ENCODE data around the gene SH3D21. TPM values are rescaled to one million over a fixed set of nuclear protein-coding genes. Genes with fewer than 3 reads are reported as not detected.
A peak's percentile ranks its signal among the peaks of the same experiment; 100 is the strongest.

The SH3D21 gene
- total RNA-seq, 3 donors from 2014 or later (not counting 1 experiment from before 2014, with no cell fraction given) = 1.9 to 2.6 (median 2.5) TPM

GRCh38 chr1:36367798-36368197 lies 61.6 kb downstream of the SH3D21 start:
- no peak overlapping the region for H3K4me3 Mint-ChIP-seq
- H3K9me3 ChIP-seq (ENCODE audit: control insufficient read depth, insufficient read depth, low read length) = no peaks in the 10 kb centered on the region
- ATAC-seq (no peak), DNase-seq (no peak)
- no peak overlapping the region for H3K27ac ChIP-seq (ENCODE audit: low read length)
- H3K4me1 Mint-ChIP-seq = peaks cover 27 to 49% of the 10 kb centered on the region in 2 donors
- peaks cover 53% of the 10 kb centered on the region for H3K4me1 ChIP-seq (ENCODE audit: control insufficient read depth, insufficient read depth, low read length)
- H3K27me3 Mint-ChIP-seq (ENCODE audit: low read depth in 2 of 2) = no peaks in the 10 kb centered on the region
- no peaks in the 10 kb centered on the region for H3K9me3 Mint-ChIP-seq
- intact Hi-C loops (cut with micrococcal nuclease) = loop anchor here (5.0 kb wide), 3 partner anchors 35 to 60 kb away; partner anchors contain the start of genes EVA1B and SH3D21
- no peaks in the 10 kb centered on the region for H3K36me3 Mint-ChIP-seq
- H3K4me3 ChIP-seq (ENCODE audit: low read length) = no peak overlapping the region
- no peak for TF ChIP-seq CTCF (IDR thresholded peaks at IDR 0.05)
- peaks cover 14% of the 10 kb centered on the region for H3K36me3 ChIP-seq (ENCODE audit: control insufficient read depth, insufficient read depth, low read length)
- WGBS (ENCODE audit: insufficient coverage) = 97% methylated on average over 4 of the region's 4 CpGs
- H3K27me3 ChIP-seq (ENCODE audit: control insufficient read depth, insufficient read depth, low read length) = no peaks in the 10 kb centered on the region
- peak overlapping the region; percentile 74 to 86 for H3K27ac Mint-ChIP-seq

GRCh38 chr1:36369061-36369861 lies 63.1 kb downstream of the SH3D21 start:
- no peaks in the 10 kb centered on the region for H3K9me3 ChIP-seq (ENCODE audit: control insufficient read depth, insufficient read depth, low read length)
- Mint-ChIP-seq H3K36me3 (no peaks in the 10 kb centered on the region), H3K27ac (peak overlapping the region; percentile 73 to 74), H3K27me3 (ENCODE audit: low read depth in 2 of 2) (no peaks in the 10 kb centered on the region), H3K4me3 (no peak overlapping the region), H3K9me3 (no peaks in the 10 kb centered on the region), H3K4me1 (peaks cover 41 to 63% of the 10 kb centered on the region in 2 donors)
- peak; percentile 90 for TF ChIP-seq CTCF (IDR thresholded peaks at IDR 0.05)
- DNase-seq = peak; percentile 81 to 91
- peaks cover 67% of the 10 kb centered on the region for H3K4me1 ChIP-seq (ENCODE audit: control insufficient read depth, insufficient read depth, low read length)
- H3K27ac ChIP-seq (ENCODE audit: low read length) = peak overlapping the region; percentile 20
- no peak overlapping the region for H3K4me3 ChIP-seq (ENCODE audit: low read length)
- H3K36me3 ChIP-seq (ENCODE audit: control insufficient read depth, insufficient read depth, low read length) = peaks cover 9% of the 10 kb centered on the region
- peak; percentile 64 to 80 (median 75) for ATAC-seq
- no peaks in the 10 kb centered on the region for H3K27me3 ChIP-seq (ENCODE audit: control insufficient read depth, insufficient read depth, low read length)
- intact Hi-C loops (cut with micrococcal nuclease) = loop anchor here (5.0 kb wide), 3 partner anchors 33 to 62 kb away; partner anchors contain the start of genes EVA1B and SH3D21
- WGBS (ENCODE audit: insufficient coverage) = 61% methylated on average over 7 of the region's 7 CpGs

Other genes with a start within 250 kb of the SH3D21 start
- gene TEKT2, start 222.3 kb upstream of the SH3D21 start, total RNA-seq = under 1 TPM in 2 of 3 donors, not detected in 1; 0.24 to 0.35 TPM
- gene ADPRS, start 217.5 kb upstream of the SH3D21 start, total RNA-seq = 10 to 100 TPM in 2 of 3 donors, 1 to 10 TPM in 1; 9.6 to 15.9 (median 12.4) TPM
- under 1 TPM; 0.09 to 0.20 (median 0.14) TPM for gene COL8A2, start 181.1 kb upstream of the SH3D21 start, total RNA-seq
- 10 to 100 TPM; 28.0 to 34.7 (median 34.3) TPM for gene TRAPPC3, start 156.9 kb upstream of the SH3D21 start, total RNA-seq
- gene MAP7D1, start 150.2 kb upstream of the SH3D21 start, total RNA-seq = 100 to 1,000 TPM; 213 to 232 (median 230) TPM
- gene THRAP3, start 81.9 kb upstream of the SH3D21 start, total RNA-seq = 100 to 1,000 TPM in 1 of 3 donors, 10 to 100 TPM in 2; 88.6 to 110 (median 97.4) TPM
- gene EVA1B, start 17.3 kb downstream of the SH3D21 start, total RNA-seq = 1 to 10 TPM; 4.0 to 8.0 (median 4.9) TPM
- gene STK40, start 79.6 kb downstream of the SH3D21 start, total RNA-seq = 10 to 100 TPM; 55.9 to 65.3 (median 59.8) TPM
- gene LSM10, start 91.5 kb downstream of the SH3D21 start, total RNA-seq = 10 to 100 TPM; 25.2 to 30.4 (median 26.6) TPM
- 1 to 10 TPM in 1 of 3 donors, not detected in 2; 2.3 TPM for gene OSCP1, start 144.1 kb downstream of the SH3D21 start, total RNA-seq
- 10 to 100 TPM; 28.2 to 38.2 (median 32.0) TPM for gene MRPS15, start 158.0 kb downstream of the SH3D21 start, total RNA-seq
- gene CSF3R, start 176.5 kb downstream of the SH3D21 start, total RNA-seq = 10 to 100 TPM in 2 of 3 donors, 1 to 10 TPM in 1; 5.7 to 74.9 (median 11.7) TPM

Data from natural killer cell (primary cell).